ENCODE measurements around the gene UNC79.

DNA sequence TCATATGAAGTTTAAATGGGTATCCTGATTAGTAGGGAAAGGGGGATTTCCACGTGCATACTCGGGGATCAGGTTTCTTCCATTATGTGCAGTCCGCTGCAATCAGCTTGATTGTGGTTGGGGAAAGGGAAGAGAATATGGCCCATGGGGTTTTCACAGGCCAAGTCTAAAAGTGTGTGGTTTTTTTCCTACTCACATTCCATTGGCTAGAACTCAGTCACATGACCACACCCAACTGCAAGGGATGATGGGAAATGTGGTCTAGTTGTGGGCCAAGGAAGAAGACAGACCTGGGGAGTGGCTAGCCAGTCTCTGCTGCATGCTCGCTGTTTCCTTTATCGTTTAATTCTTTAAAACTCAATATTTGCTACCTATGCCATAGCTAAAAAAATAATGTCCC is 252.5 kb downstream of the UNC79 start:
- TF ChIP-seq POLR2A (IDR thresholded peaks at IDR 0.05) = no peak
- TF ChIP-seq, protein P1, sequence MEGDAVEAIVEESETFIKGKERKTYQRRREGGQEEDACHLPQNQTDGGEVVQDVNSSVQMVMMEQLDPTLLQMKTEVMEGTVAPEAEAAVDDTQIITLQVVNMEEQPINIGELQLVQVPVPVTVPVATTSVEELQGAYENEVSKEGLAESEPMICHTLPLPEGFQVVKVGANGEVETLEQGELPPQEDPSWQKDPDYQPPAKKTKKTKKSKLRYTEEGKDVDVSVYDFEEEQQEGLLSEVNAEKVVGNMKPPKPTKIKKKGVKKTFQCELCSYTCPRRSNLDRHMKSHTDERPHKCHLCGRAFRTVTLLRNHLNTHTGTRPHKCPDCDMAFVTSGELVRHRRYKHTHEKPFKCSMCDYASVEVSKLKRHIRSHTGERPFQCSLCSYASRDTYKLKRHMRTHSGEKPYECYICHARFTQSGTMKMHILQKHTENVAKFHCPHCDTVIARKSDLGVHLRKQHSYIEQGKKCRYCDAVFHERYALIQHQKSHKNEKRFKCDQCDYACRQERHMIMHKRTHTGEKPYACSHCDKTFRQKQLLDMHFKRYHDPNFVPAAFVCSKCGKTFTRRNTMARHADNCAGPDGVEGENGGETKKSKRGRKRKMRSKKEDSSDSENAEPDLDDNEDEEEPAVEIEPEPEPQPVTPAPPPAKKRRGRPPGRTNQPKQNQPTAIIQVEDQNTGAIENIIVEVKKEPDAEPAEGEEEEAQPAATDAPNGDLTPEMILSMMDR (IDR thresholded peaks at IDR 0.05) = no peak

Measured in Peyer's patch (tissue), 4 donors.